ENCODE results near the gene WDR82.

DNA sequence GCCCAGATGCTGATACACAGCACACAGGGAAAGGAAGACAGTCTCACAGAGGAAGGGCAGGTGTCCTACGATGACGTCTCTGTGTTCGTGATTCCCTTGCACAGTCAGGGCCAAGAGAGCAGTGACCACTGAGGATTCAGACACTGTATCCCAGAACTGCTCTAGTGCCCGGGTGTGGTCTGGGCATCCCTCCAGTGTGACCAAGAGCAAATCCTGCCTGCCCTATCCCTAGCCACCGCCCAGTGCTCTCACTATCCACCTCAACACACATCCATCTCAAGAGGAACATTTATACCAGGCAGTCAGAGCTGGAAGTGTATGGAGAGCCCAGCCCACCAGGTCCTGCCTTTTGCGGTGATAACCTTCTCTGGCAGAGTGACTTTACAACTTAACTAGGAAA lies 28.8 kb downstream of the WDR82 start:
- TF ChIP-seq POLR2A (IDR thresholded peaks at IDR 0.05) (no peak), CTCF (IDR thresholded peaks at IDR 0.05) (no peak)

Measured in uterus (tissue), 2 donors.